Mammary epithelial cell (primary cell): ENCODE results near the gene PPARD.

ENCODE experiments used
- CTCF ChIP-seq, 2 donors: IDR thresholded peaks in 1 of 2; conservative IDR thresholded peaks in 1 of 2; 2 replicates each; pipeline ENCODE4 v1.5.1; 2011 to 2012; ENCODE audit warnings: inconsistent platforms in 2 of 2, low read length in 2 of 2, mild to moderate bottlenecking in 2 of 2, control low read depth in 1 of 2, low read depth in 1 of 2; ENCODE audit not compliant: insufficient read depth in 1 of 2; ENCODE audit errors: extremely low read depth in 1 of 2
- EZH2 ChIP-seq: IDR thresholded peaks from 2 replicates; pipeline ENCODE4 v1.6.1; 2012; ENCODE audit warnings: low read length, inconsistent platforms, borderline replicate concordance

- no peak for TF ChIP-seq CTCF (conservative IDR thresholded peaks at IDR 0.05 in 1 of 2, IDR thresholded peaks at IDR 0.05 in 1 of 2; ENCODE audit: extremely low read depth in 1 of 2, insufficient read depth in 1 of 2, low read depth in 1 of 2, low read length in 2 of 2)
- TF ChIP-seq EZH2 = no peak
These were observed 133.6 kb downstream of the PPARD start for GRCh38 chr6:35476004-35476403.
